PC-9 (cell line): ENCODE results near the gene LRMDA. TPM values are rescaled to one million over a fixed set of nuclear protein-coding genes. Genes with fewer than 3 reads are reported as not detected.

ENCODE experiments used
- BruUV-seq: library from RNA; stranded (reverse); fragments of 400-500 nt; replicated peaks from 2 replicates; lab custom pipeline; 2021; lab: Mats Ljungman, UMichigan
- CTCF ChIA-PET: fragments of 300-600 bp; sonication (Branson Sonifier 250); formaldehyde crosslinking; loops from one replicate; lab custom pipeline; 2022; ENCODE audit warnings: antibody characterized with exemption; lab: Charles Lee
- POLR2A ChIA-PET: fragments of 300-600 bp; sonication (Branson Sonifier 250); formaldehyde crosslinking; loops from one replicate; lab custom pipeline; 2022; ENCODE audit warnings: antibody characterized with exemption; ENCODE audit not compliant: unreplicated experiment; lab: Charles Lee
- DNase-seq, 2 experiments: peaks; one replicate each; pipeline versions ENCODE4 v3.0.0 to v3.0.0-alpha.2; 2015 to 2022; ENCODE audit warnings: mixed read lengths in 1 of 2
- H2AFZ ChIP-seq: fragments of 200-600 bp; sonication (generic); 2 replicates; pipeline ENCODE4 v1.8.1; 2017; ENCODE audit warnings: antibody characterized with exemption
- H3F3A ChIP-seq: fragments of 200-600 bp; sonication (generic); 2 replicates; pipeline ENCODE4 v1.8.1; 2017; ENCODE audit warnings: antibody characterized with exemption, mild to moderate bottlenecking, low read depth; ENCODE audit not compliant: insufficient read depth
- H3K27ac ChIP-seq: fragments of 200-600 bp; sonication (generic); 2 replicates; pipeline ENCODE4 v1.6.1; 2016; ENCODE audit warnings: mixed run types
- H3K27me3 ChIP-seq: fragments of 200-600 bp; sonication (generic); 2 replicates; pipeline ENCODE4 v1.6.1; 2016; ENCODE audit warnings: low read depth, mixed run types; ENCODE audit not compliant: insufficient read depth
- H3K36me3 ChIP-seq: fragments of 200-600 bp; sonication (generic); 2 replicates; pipeline ENCODE4 v1.6.1; 2016; ENCODE audit warnings: low read depth, mixed run types
- H3K4me1 ChIP-seq: fragments of 200-600 bp; sonication (generic); replicated peaks from 2 replicates; pipeline ENCODE4 v1.6.1; 2016; ENCODE audit warnings: mixed run types; ENCODE audit not compliant: insufficient read depth
- H3K4me2 ChIP-seq: fragments of 200-600 bp; sonication (generic); 2 replicates; pipeline ENCODE4 v1.6.1; 2017; ENCODE audit warnings: mixed run types
- H3K4me3 ChIP-seq: fragments of 200-600 bp; sonication (generic); 2 replicates; pipeline ENCODE4 v1.6.1; 2016; ENCODE audit warnings: mixed run types
- H3K79me2 ChIP-seq: fragments of 200-600 bp; sonication (generic); 2 replicates; pipeline ENCODE4 v1.6.1; 2017; ENCODE audit warnings: low read depth, mixed run types
- H3K9me2 ChIP-seq: fragments of 200-600 bp; sonication (generic); 2 replicates; pipeline ENCODE4 v1.8.1; 2017; ENCODE audit warnings: mild to moderate bottlenecking; ENCODE audit not compliant: insufficient read depth
- H3K9me3 ChIP-seq: fragments of 200-600 bp; sonication (generic); 2 replicates; pipeline ENCODE4 v1.8.1; 2016; ENCODE audit warnings: low read depth; ENCODE audit not compliant: insufficient read depth
- H4K20me1 ChIP-seq: fragments of 200-600 bp; sonication (generic); 2 replicates; pipeline ENCODE4 v1.8.1; 2017; ENCODE audit not compliant: insufficient read depth
- CTCF ChIP-seq: fragments of 200-600 bp; sonication (generic); conservative IDR thresholded peaks from 2 replicates; pipeline ENCODE4 v1.6.1; 2017; ENCODE audit warnings: mixed run types, antibody characterized with exemption, mild to moderate bottlenecking, moderate library complexity
- EZH2 ChIP-seq: fragments of 200-600 bp; sonication (generic); IDR thresholded peaks from 2 replicates; pipeline ENCODE4 v1.8.0; 2017; ENCODE audit warnings: antibody characterized with exemption, low read depth
- intact Hi-C: fragments of 100-400 bp; cut with micrococcal nuclease; formaldehyde crosslinking; loops from one replicate; pipeline ENCODE4 v1.10.0; 2022; ENCODE audit not compliant: unreplicated experiment
- total RNA-seq: library from RNA; stranded (reverse); gene quantifications from 2 replicates; pipeline ENCODE4 v1.2.3, GENCODE V29; 2021

Gene LRMDA
- total RNA-seq, 1 experiment from 2014 or later: not detected

GRCh38 chr10:75525067-75525466, 93.6 kb downstream of the LRMDA start:
- no peak overlapping the region for H3K4me3 ChIP-seq
- no TSS peak for BruUV-seq
- H3F3A ChIP-seq: peaks cover 6% of the 10 kb centered on the region; the same call in 1 of the 2 replicates
- no peaks in the 10 kb centered on the region for H3K9me2 ChIP-seq
- H3K27ac ChIP-seq: no peak overlapping the region
- CTCF ChIA-PET: interaction anchor here (0.5 kb wide), 1 partner anchor 118 kb away, joined by 6 read pairs; no protein-coding TSS in a partner anchor
- H3K79me2 ChIP-seq: no peaks in the 10 kb centered on the region
- peaks cover 15% of the 10 kb centered on the region; the same call in 1 of the 2 replicates for H3K4me1 ChIP-seq
- H3K27me3 ChIP-seq: no peaks in the 10 kb centered on the region
- POLR2A ChIA-PET: no interaction called here
- intact Hi-C loops: no loop called here
- no peaks in the 10 kb centered on the region for H3K36me3 ChIP-seq
- TF ChIP-seq CTCF: no peak
- DNase-seq: no peak
- no peaks in the 10 kb centered on the region for H3K9me3 ChIP-seq
- no peaks in the 10 kb centered on the region for H4K20me1 ChIP-seq
- H2AFZ ChIP-seq: no peak overlapping the region
- no peak overlapping the region for H3K4me2 ChIP-seq

GRCh38 chr10:75525646-75526045, 94.2 kb downstream of the LRMDA start:
- DNase-seq: no peak
- Histone ChIP-seq H4K20me1 (no peaks in the 10 kb centered on the region), H3K4me1 (peaks cover 21% of the 10 kb centered on the region), H3K27ac (no peak overlapping the region), H3K27me3 (no peaks in the 10 kb centered on the region), H3F3A (peaks cover 10% of the 10 kb centered on the region; the same call in 1 of the 2 replicates), H3K4me2 (no peak overlapping the region), H3K36me3 (no peaks in the 10 kb centered on the region), H3K9me3 (no peaks in the 10 kb centered on the region), H2AFZ (no peak overlapping the region), H3K9me2 (no peaks in the 10 kb centered on the region), H3K79me2 (no peaks in the 10 kb centered on the region), H3K4me3 (no peak overlapping the region)
- TF ChIP-seq CTCF (no peak), EZH2 (no peak)
- POLR2A ChIA-PET: no interaction called here
- no TSS peak for BruUV-seq
- CTCF ChIA-PET: interaction anchor here (0.5 kb wide), 1 partner anchor 119 kb away, joined by 6 read pairs; no protein-coding TSS in a partner anchor
- intact Hi-C loops: no loop called here

GRCh38 chr10:75527542-75527941, 96.1 kb downstream of the LRMDA start:
- Histone ChIP-seq H2AFZ (no peak overlapping the region), H3F3A (peaks cover 17% of the 10 kb centered on the region; the same call in 1 of the 2 replicates), H3K9me3 (no peaks in the 10 kb centered on the region), H4K20me1 (no peaks in the 10 kb centered on the region), H3K4me3 (no peak overlapping the region), H3K4me2 (no peak overlapping the region), H3K79me2 (no peaks in the 10 kb centered on the region), H3K27me3 (no peaks in the 10 kb centered on the region), H3K27ac (no peak overlapping the region), H3K9me2 (no peaks in the 10 kb centered on the region), H3K4me1 (peaks cover 39% of the 10 kb centered on the region), H3K36me3 (no peaks in the 10 kb centered on the region)
- TF ChIP-seq CTCF: no peak
- no peak for TF ChIP-seq EZH2
- POLR2A ChIA-PET: no interaction called here
- no peak for DNase-seq
- intact Hi-C loops: no loop called here
- CTCF ChIA-PET: no interaction called here
- BruUV-seq: no TSS peak
